DMS153 treated with DMSO at 0.1 percent for 48 hours (cell line): ENCODE measurements around the gene ZFAND2A.
A peak's percentile ranks its signal among the peaks of the same experiment; 100 is the strongest.
"Not testable (repeated sequence)": the region's sequence is repeated elsewhere in the genome, so short reads cannot be mapped to it uniquely, and the experiment has no call there.

Experiments
- DNase-seq: peaks from one replicate; lab custom pipeline; 2025; ENCODE audit not compliant: unreplicated experiment; lab: John Stamatoyannopoulos, UW

Gene ZFAND2A

GRCh38 chr7:1175967-1176851 is 16.2 kb upstream of the ZFAND2A start:
- DNase-seq: peak; percentile 63

DNA sequence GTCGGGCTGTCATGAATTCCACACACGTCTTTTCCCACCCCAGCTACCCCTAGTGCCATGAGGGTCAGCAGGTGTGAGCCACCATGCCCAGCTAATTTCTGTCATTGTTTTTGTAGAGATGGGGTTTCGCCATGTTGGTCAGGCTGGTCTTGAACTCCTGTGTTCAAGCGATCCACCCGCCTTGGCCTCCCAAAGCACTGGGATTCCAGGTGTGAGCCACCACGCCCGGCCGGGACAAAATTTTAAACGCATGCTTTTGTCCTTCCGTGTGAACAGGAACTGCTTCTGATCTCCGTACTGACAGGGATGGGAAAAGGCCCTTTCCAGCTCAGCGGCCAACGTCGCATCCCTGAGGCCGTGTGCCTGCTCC is 15.6 kb upstream of the ZFAND2A start:
- DNase-seq: no peak

- DNase-seq: no peak
These were observed 15.0 kb upstream of the ZFAND2A start for GRCh38 chr7:1174881-1175596.

DNA sequence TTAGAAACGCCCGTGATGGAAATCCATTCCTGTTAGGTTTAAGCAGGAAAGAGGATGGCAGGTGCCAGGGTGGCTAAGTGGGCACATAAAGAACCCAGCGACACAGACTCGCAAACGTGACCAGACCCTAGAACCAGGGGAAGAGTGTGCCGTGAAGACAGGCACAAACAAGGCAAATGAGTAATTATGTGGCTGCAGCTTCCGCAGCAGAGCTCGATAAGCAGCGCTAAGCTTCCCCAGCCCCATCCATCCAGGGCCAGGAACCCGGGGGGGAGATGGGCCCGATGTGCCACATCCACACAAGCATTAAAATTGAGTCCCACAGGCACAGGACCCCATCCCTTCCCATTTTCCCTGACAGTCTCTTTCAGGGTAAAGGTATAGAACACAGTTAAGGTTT is 14.0 kb upstream of the ZFAND2A start:
- no peak for DNase-seq

- DNase-seq: no peak
These were observed 12.9 kb upstream of the ZFAND2A start for GRCh38 chr7:1172666-1173523.

GRCh38 chr7:1171516-1171915 is 11.5 kb upstream of the ZFAND2A start:
- DNase-seq: not testable (repeated sequence)

DNA sequence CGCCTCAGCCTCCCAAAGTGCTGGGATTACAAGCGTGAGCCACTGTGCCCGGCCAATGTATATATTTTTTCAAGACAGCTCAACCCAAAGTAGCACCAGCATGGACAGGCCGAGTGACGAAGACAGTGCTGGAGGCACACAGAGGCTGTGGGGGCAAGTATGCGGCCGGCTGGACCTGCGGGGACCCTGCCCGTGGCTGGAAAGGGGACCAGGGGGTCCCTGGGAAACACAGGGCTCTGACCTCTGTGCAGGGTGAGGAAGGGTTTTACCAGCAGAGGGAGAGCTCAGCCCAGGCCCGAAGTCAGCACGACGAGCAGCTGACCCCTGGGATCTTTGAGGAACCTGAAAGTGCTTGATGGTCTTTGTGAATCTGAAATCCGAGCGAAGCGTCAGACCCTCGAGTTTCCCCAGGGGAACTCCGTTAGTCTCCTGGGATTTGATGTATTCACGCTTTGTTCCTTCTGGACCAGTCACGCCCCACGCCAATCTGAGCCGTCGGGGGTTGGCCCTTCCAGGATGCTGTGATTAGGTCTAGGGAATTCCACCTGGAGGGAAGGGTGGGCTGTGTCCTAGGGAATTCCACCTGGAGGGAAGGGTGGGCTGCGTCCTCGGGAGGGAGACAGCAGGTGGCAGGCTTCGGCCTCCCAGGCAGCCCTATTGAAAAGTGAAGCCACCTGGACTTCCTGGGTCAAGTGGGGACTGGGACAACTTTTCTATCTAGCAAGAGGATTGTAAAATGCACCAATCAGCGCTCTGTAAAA is 10.9 kb upstream of the ZFAND2A start:
- no peak for DNase-seq

GRCh38 chr7:1169409-1170368 is 9.7 kb upstream of the ZFAND2A start:
- DNase-seq: no peak

DNA sequence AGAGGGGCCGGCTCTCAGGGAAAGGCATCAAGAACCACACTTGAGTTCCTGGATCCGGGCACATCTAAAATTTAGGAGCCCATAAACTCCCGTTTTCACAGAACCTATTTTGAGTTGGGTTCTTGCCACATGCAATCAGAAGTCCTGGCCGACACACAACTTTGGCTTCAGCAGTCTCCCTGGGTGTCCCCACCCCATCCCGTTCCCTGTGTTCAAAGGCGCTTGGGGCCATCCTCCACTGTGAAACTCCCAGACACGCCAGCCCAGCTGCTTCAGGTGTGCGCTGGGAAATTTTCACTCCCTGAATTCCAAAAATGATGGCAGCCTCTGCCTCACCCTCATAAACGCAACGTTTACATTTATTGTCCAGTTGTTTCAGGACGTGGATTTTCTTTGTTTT is 8.4 kb upstream of the ZFAND2A start:
- DNase-seq: no peak

DNA sequence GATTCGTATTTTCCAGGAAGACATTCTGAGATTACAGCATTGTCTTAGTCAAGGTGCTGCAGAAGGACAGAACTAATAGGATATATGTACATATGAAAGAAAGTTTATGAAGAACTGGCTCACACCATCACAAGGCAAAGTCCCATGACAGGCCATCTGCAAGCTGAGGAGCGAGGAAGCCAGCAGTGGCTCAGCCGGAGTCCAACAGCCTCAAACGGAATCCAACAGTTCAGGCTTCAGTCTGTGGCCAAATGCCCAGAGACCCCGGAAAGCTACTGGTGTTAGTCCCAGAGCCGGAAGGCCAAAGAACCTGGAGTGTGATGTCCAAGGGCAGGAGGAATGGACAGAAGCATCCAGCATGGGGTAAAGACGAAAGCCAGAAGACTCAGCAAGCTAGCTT is 4.4 kb upstream of the ZFAND2A start:
- DNase-seq: no peak

- DNase-seq: no peak
These were observed 3.1 kb upstream of the ZFAND2A start for GRCh38 chr7:1163121-1163520.

- DNase-seq: no peak
These were observed 650 bp upstream of the ZFAND2A start for GRCh38 chr7:1160670-1161021.

DNA sequence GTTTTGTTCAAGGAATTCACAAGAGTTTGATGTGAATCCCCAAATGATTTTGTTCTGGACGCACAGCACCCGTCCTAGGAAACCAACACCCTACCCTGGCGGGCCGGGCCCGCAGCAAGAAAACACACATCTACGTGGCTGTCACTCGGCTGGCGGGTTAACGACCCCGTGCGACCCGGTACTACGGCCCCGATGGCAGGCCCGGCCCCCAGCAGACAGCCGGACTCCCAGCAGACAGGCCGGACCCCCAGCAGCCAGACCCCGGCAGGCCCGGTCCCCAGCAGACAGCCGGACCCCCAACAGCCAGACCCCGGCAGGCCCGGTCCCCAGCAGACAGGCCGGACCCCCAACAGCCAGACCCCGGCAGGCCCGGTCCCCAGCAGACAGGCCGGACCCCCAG is 765 bp downstream of the ZFAND2A start:
- not testable (repeated sequence) for DNase-seq

- DNase-seq: no peak
These were observed 1.5 kb downstream of the ZFAND2A start for GRCh38 chr7:1158203-1159126.

DNA sequence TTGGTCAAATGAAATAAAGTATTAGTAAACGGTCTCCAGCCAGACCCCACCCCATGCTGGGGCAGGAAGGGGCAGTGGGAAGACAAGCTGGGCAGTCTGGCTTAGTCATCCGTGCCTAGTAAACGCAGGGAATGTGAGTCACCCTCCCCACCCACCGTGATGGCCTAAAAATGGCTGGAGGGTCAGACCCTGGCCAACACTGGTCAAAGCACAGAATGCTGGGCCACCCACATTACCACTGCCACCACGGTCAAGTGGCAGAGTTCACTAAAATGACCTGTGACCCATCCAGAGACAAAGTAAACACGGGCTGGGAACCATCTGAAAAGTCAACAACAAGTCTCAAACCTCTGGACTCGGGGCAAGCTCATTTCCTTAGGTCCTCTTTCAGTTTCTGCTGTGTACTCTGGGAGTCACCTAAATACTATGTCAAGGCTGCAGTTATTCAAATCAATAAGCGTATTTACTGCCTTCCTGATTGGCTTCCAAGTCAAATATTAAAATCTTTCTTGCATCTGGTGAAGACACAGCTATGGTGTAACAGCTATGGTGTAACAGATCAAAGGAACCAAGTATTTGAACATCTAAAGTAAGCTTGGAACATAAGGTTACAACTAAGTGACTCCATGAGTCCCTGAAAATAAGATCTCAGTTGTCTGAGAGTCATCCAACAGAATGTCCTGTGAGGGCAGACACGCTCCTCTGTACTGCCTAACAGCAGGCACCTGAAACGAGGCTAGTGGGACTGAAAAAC is 3.0 kb downstream of the ZFAND2A start:
- DNase-seq: no peak

DNA sequence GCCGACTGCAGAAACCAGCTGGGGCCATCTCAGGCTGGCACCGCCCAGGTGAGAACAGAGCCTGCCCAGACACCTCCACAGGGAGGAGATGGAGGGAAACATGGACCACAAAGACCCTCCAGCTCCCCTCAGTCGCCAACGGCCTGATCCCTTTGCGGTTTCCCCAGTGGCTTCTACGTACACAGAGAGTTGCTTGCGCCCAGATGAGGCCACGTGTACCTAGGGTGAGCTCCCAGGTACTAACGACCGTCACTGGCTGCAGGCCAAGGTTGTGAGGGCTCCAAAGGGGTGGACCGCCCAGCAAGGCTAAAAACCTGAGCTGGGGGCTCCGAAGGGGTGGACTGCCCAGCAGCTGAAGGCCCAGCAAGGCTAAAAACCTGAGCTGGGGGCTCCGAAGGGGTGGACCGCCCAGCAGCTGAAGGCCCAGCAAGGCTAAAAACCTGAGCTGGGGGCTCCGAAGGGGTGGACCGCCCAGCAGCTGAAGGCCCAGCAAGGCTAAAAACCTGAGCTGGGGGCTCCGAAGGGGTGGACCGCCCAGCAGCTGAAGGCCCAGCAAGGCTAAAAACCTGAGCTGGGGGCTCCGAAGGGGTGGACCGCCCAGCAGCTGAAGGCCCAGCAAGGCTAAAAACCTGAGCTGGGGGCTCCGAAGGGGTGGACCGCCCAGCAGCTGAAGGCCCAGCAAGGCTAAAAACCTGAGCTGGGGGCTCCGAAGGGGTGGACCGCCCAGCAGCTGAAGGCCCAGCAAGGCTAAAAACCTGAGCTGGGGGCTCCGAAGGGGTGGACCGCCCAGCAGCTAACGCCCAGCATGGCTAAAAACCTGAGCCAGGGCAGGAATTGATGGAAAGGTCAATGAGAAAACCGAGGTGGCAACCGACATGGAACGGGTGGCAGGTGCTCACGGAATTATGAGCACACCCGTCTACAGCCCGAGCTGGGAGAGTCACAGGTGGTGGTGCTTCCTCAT is 3.9 kb downstream of the ZFAND2A start:
- not testable (repeated sequence) for DNase-seq
